Memory B cell (primary cell): ENCODE data around the gene IMPDH2.

Source experiments
- ATAC-seq: fragments of 150-1000 bp; cut with Tn5 transposase; 2 replicates; pipeline ENCODE4 v1.10.0; 2021; ENCODE audit warnings: low read depth, mild to moderate bottlenecking, moderate library complexity
- DNase-seq, 2 donors: peaks; one replicate each; pipeline ENCODE4 v3.0.0; 2022; ENCODE audit warnings: low spot score in 2 of 2
- H3K27ac Mint-ChIP-seq: one replicate; pipeline ENCODE4 v1.8.0; 2022; ENCODE audit warnings: mild to moderate bottlenecking, moderate library complexity, mixed read lengths
- H3K27me3 Mint-ChIP-seq: one replicate; pipeline ENCODE4 v1.8.0; 2022; ENCODE audit warnings: mixed read lengths
- H3K36me3 Mint-ChIP-seq: one replicate; pipeline ENCODE4 v1.8.0; 2022; ENCODE audit warnings: mild to moderate bottlenecking, mixed read lengths
- H3K4me1 Mint-ChIP-seq: one replicate; pipeline ENCODE4 v1.8.0; 2022; ENCODE audit warnings: mixed read lengths
- H3K4me3 Mint-ChIP-seq: one replicate; pipeline ENCODE4 v1.8.0; 2022; ENCODE audit warnings: mild to moderate bottlenecking, moderate library complexity, mixed read lengths
- H3K9me3 Mint-ChIP-seq: one replicate; pipeline ENCODE4 v1.8.0; 2022; ENCODE audit warnings: mixed read lengths

IMPDH2 gene

GRCh38 chr3:48989126-48989795, 39.9 kb downstream of the IMPDH2 start:
- DNase-seq (no peak), ATAC-seq (no peak)
- Mint-ChIP-seq H3K27ac (peak overlapping the region; percentile 89), H3K27me3 (no peaks in the 10 kb centered on the region), H3K4me1 (peaks cover 24% of the 10 kb centered on the region), H3K9me3 (no peaks in the 10 kb centered on the region), H3K36me3 (no peaks in the 10 kb centered on the region), H3K4me3 (peak overlapping the region; percentile 93)

GRCh38 chr3:48985831-48986376, 43.3 kb downstream of the IMPDH2 start:
- H3K27ac Mint-ChIP-seq = peak overlapping the region; percentile 40
- no peaks in the 10 kb centered on the region for H3K27me3 Mint-ChIP-seq
- no peak overlapping the region for H3K4me3 Mint-ChIP-seq
- peaks cover 1% of the 10 kb centered on the region for H3K36me3 Mint-ChIP-seq
- H3K9me3 Mint-ChIP-seq = no peaks in the 10 kb centered on the region
- DNase-seq = no peak
- H3K4me1 Mint-ChIP-seq = peaks cover 16% of the 10 kb centered on the region
- ATAC-seq = no peak

GRCh38 chr3:48984663-48985062, 44.5 kb downstream of the IMPDH2 start:
- no peaks in the 10 kb centered on the region for H3K27me3 Mint-ChIP-seq
- no peak overlapping the region for H3K4me3 Mint-ChIP-seq
- peaks cover 11% of the 10 kb centered on the region for H3K4me1 Mint-ChIP-seq
- DNase-seq (no peak), ATAC-seq (no peak)
- no peaks in the 10 kb centered on the region for H3K9me3 Mint-ChIP-seq
- no peak overlapping the region for H3K27ac Mint-ChIP-seq
- H3K36me3 Mint-ChIP-seq = peaks cover 6% of the 10 kb centered on the region

GRCh38 chr3:48983096-48983495, 46.1 kb downstream of the IMPDH2 start:
- H3K27ac Mint-ChIP-seq = peak overlapping the region; percentile 24
- H3K36me3 Mint-ChIP-seq = peaks cover 12% of the 10 kb centered on the region
- no peak overlapping the region for H3K4me3 Mint-ChIP-seq

DNA sequence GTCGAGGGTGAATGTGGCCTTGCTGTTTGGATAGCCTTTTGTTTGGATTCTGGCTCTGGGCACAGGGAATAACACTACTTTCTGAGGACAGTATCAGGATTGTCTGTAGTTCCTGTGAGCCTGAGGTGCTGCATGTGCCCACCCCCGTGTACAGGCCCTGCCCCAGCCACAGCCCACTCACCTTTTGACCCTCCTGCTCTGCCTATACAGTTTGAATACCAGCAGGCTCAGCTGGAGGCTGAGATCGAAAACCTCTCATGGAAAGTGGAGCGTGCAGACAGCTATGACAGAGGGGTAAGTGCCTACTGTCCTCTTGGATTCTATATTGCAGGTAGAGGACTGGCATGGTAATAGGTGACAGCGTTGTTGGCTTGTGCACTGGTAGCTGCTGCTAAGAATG, 46.5 kb downstream of the IMPDH2 start:
- no peak overlapping the region for H3K27ac Mint-ChIP-seq
- H3K4me3 Mint-ChIP-seq = no peak overlapping the region
- no peak for DNase-seq
- ATAC-seq = no peak
- no peaks in the 10 kb centered on the region for H3K4me1 Mint-ChIP-seq
- H3K36me3 Mint-ChIP-seq = peaks cover 14% of the 10 kb centered on the region
- H3K27me3 Mint-ChIP-seq = no peaks in the 10 kb centered on the region
- H3K9me3 Mint-ChIP-seq = no peaks in the 10 kb centered on the region

More at GRCh38 chr3:48983096-48983495, 46.1 kb downstream of the IMPDH2 start:
- ATAC-seq = no peak
- no peaks in the 10 kb centered on the region for H3K27me3 Mint-ChIP-seq
- peaks cover 3% of the 10 kb centered on the region for H3K4me1 Mint-ChIP-seq
- H3K9me3 Mint-ChIP-seq = no peaks in the 10 kb centered on the region
- no peak for DNase-seq

- no peak for DNase-seq
- H3K9me3 Mint-ChIP-seq = no peaks in the 10 kb centered on the region
- H3K27me3 Mint-ChIP-seq = no peaks in the 10 kb centered on the region
- H3K36me3 Mint-ChIP-seq = peaks cover 14% of the 10 kb centered on the region
- H3K4me1 Mint-ChIP-seq = no peaks in the 10 kb centered on the region
- H3K4me3 Mint-ChIP-seq = no peak overlapping the region
- H3K27ac Mint-ChIP-seq = no peak overlapping the region
- ATAC-seq = no peak
Measured at GRCh38 chr3:48982016-48982415, 47.2 kb downstream of the IMPDH2 start.

GRCh38 chr3:48980295-48980694, 48.9 kb downstream of the IMPDH2 start:
- no peaks in the 10 kb centered on the region for H3K27me3 Mint-ChIP-seq
- no peak for DNase-seq
- ATAC-seq = no peak
- H3K9me3 Mint-ChIP-seq = no peaks in the 10 kb centered on the region
- no peaks in the 10 kb centered on the region for H3K4me1 Mint-ChIP-seq
- peaks cover 16% of the 10 kb centered on the region for H3K36me3 Mint-ChIP-seq
- H3K27ac Mint-ChIP-seq = no peak overlapping the region
- H3K4me3 Mint-ChIP-seq = no peak overlapping the region

DNA sequence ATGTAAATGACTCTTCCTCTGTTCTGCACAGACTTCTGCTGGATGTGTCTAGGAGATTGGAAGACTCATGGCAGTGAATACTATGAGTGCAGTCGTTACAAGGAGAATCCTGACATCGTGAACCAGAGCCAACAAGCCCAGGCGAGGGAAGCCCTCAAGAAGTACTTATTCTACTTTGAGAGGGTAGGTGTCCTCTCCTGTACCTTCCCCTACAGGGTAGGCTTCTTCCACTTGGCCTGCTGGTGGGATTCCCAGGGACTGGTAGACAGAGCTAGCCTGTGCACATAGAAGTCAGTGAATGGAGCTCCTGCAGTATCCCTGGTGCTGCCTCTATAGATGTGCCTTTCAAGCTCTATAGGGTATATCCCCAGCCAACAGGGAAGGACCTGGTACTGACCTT, 49.7 kb downstream of the IMPDH2 start:
- no peaks in the 10 kb centered on the region for H3K4me1 Mint-ChIP-seq
- DNase-seq (no peak), ATAC-seq (no peak)
- H3K27me3 Mint-ChIP-seq = no peaks in the 10 kb centered on the region
- no peak overlapping the region for H3K4me3 Mint-ChIP-seq
- H3K27ac Mint-ChIP-seq = no peak overlapping the region
- H3K9me3 Mint-ChIP-seq = no peaks in the 10 kb centered on the region
- H3K36me3 Mint-ChIP-seq = peaks cover 21% of the 10 kb centered on the region
